GM19438 (cell line): Measurements from ENCODE around the gene TEX22.
A peak's percentile ranks its signal among the peaks of the same experiment; 100 is the strongest.

Experiments
- ATAC-seq: cut with Tn5 transposase; IDR thresholded peaks from one replicate; pipeline ENCODE4 v1.9.1; 2021; ENCODE audit warnings: low read depth; ENCODE audit not compliant: unreplicated experiment

The TEX22 gene

GRCh38 chr14:105398726-105399465, 558 bp downstream of the TEX22 start:
- ATAC-seq: peak; percentile 42

GRCh38 chr14:105399466-105399775, 1.1 kb downstream of the TEX22 start:
- ATAC-seq: no peak

GRCh38 chr14:105400016-105400415, 1.7 kb downstream of the TEX22 start:
- ATAC-seq: no peak

GRCh38 chr14:105401699-105402098, 3.4 kb downstream of the TEX22 start:
- ATAC-seq: no peak

GRCh38 chr14:105408592-105408991, 10.3 kb downstream of the TEX22 start:
- no peak for ATAC-seq

GRCh38 chr14:105409364-105409763, 11.0 kb downstream of the TEX22 start:
- no peak for ATAC-seq

GRCh38 chr14:105410642-105411016, 12.3 kb downstream of the TEX22 start:
- ATAC-seq: no peak

- no peak for ATAC-seq
Measured at GRCh38 chr14:105411017-105411941, 12.9 kb downstream of the TEX22 start.

GRCh38 chr14:105411985-105412770, 13.8 kb downstream of the TEX22 start:
- no peak for ATAC-seq

- ATAC-seq: no peak
Measured at GRCh38 chr14:105412771-105413543, 14.6 kb downstream of the TEX22 start.

GRCh38 chr14:105413544-105413886, 15.2 kb downstream of the TEX22 start:
- ATAC-seq: no peak

GRCh38 chr14:105414456-105415371, 16.4 kb downstream of the TEX22 start:
- ATAC-seq: no peak

GRCh38 chr14:105415481-105416428, 17.4 kb downstream of the TEX22 start:
- ATAC-seq: no peak

- no peak for ATAC-seq
Measured at GRCh38 chr14:105416671-105417070, 18.3 kb downstream of the TEX22 start.

- no peak for ATAC-seq
Measured at GRCh38 chr14:105417690-105418121, 19.4 kb downstream of the TEX22 start.

- ATAC-seq: no peak
Measured at GRCh38 chr14:105418269-105419194, 20.2 kb downstream of the TEX22 start.
